Liver (tissue), 9 donors: ENCODE measurements around the gene ZNF835. TPM values are rescaled to one million over a fixed set of nuclear protein-coding genes. Genes with fewer than 3 reads are reported as not detected.

Experiments used
- DNase-seq: peaks from one replicate; pipeline ENCODE4 v3.0.0-alpha.2; 2017; ENCODE audit warnings: low spot score
- H3K27ac ChIP-seq, 2 donors: one replicate each; pipeline ENCODE4 v1.7.0; 2013; ENCODE audit warnings: inconsistent platforms in 2 of 2, low read length in 2 of 2, control low read depth in 1 of 2, low read depth in 1 of 2, mild to moderate bottlenecking in 1 of 2
- H3K27me3 ChIP-seq, 4 donors: one replicate each; pipeline versions ENCODE4 v1.6.1 to v1.7.0; 2013; ENCODE audit warnings: low read length in 3 of 4, inconsistent platforms in 1 of 4, mild to moderate bottlenecking in 1 of 4, moderate library complexity in 1 of 4; ENCODE audit not compliant: control insufficient read depth in 4 of 4, insufficient read depth in 4 of 4
- H3K36me3 ChIP-seq, 4 donors: one replicate each; pipeline versions ENCODE4 v1.6.1 to v1.7.0; 2013; ENCODE audit warnings: low read length in 3 of 4, mild to moderate bottlenecking in 3 of 4, low read depth in 1 of 4, moderate library complexity in 1 of 4; ENCODE audit not compliant: control insufficient read depth in 4 of 4, insufficient read depth in 3 of 4
- H3K4me1 ChIP-seq, 4 donors: one replicate each; pipeline versions ENCODE4 v1.6.1 to v1.7.0; 2013; ENCODE audit warnings: low read length in 3 of 4, mild to moderate bottlenecking in 3 of 4, moderate library complexity in 1 of 4; ENCODE audit not compliant: control insufficient read depth in 4 of 4, insufficient read depth in 4 of 4
- H3K4me3 ChIP-seq, 3 donors: one replicate each; pipeline versions ENCODE4 v1.6.1 to v1.7.0; 2013; ENCODE audit warnings: low read length in 3 of 3, control low read depth in 1 of 3, low read depth in 1 of 3, mild to moderate bottlenecking in 1 of 3
- H3K9ac ChIP-seq, 2 donors: one replicate each; pipeline ENCODE4 v1.7.0; 2013; ENCODE audit warnings: low read length in 2 of 2, mild to moderate bottlenecking in 2 of 2, moderate library complexity in 2 of 2, control low read depth in 1 of 2, low read depth in 1 of 2
- H3K9me3 ChIP-seq, 4 donors: one replicate each; pipeline versions ENCODE4 v1.6.1 to v1.7.0; 2013; ENCODE audit warnings: low read length in 3 of 4; ENCODE audit not compliant: control insufficient read depth in 4 of 4
- ATF3 ChIP-seq: IDR thresholded peaks from 2 replicates; pipeline ENCODE4 v1.6.1; 2016; ENCODE audit warnings: antibody characterized with exemption
- CTCF ChIP-seq: fragments of 150-350 bp; IDR thresholded peaks from 2 replicates; pipeline ENCODE4 v1.5.1; 2017; ENCODE audit warnings: improper control_type of control experiment, low read depth, low read length; ENCODE audit not compliant: missing input control
- EGR1 ChIP-seq, 2 donors: IDR thresholded peaks; 2 replicates each; pipeline ENCODE4 v1.6.1; 2016 to 2018; ENCODE audit warnings: antibody characterized with exemption in 2 of 2, low read depth in 2 of 2
- FOXA1 ChIP-seq: IDR thresholded peaks from 2 replicates; pipeline ENCODE4 v1.6.1; 2016; ENCODE audit warnings: antibody characterized with exemption
- FOXA2 ChIP-seq: IDR thresholded peaks from 2 replicates; pipeline ENCODE4 v1.6.1; 2016; ENCODE audit warnings: antibody characterized with exemption
- GABPA ChIP-seq, 2 donors: IDR thresholded peaks in 1 of 2; conservative IDR thresholded peaks in 1 of 2; 2 replicates each; pipeline ENCODE4 v1.6.1; 2016; ENCODE audit warnings: antibody characterized with exemption in 2 of 2, mild to moderate bottlenecking in 1 of 2, moderate library complexity in 1 of 2
- HNF4A ChIP-seq, 2 donors: conservative IDR thresholded peaks; 2 replicates each; pipeline ENCODE4 v1.6.1; 2016; ENCODE audit warnings: antibody characterized with exemption in 2 of 2, mild to moderate bottlenecking in 2 of 2
- HNF4G ChIP-seq: IDR thresholded peaks from 2 replicates; pipeline ENCODE4 v1.6.1; 2016; ENCODE audit warnings: antibody characterized with exemption
- JUND ChIP-seq, 2 donors: IDR thresholded peaks; 2 replicates each; pipeline ENCODE4 v1.6.1; 2016; ENCODE audit warnings: antibody characterized with exemption in 2 of 2
- NR2F2 ChIP-seq: IDR thresholded peaks from 2 replicates; pipeline ENCODE4 v1.6.1; 2016; ENCODE audit warnings: antibody characterized with exemption
- RAD21 ChIP-seq, 2 donors: IDR thresholded peaks; 2 replicates each; pipeline ENCODE4 v1.6.1; 2016; ENCODE audit warnings: antibody characterized with exemption in 2 of 2, mild to moderate bottlenecking in 2 of 2
- REST ChIP-seq: IDR thresholded peaks from 2 replicates; pipeline ENCODE4 v1.6.1; 2016; ENCODE audit warnings: antibody characterized with exemption, mild to moderate bottlenecking
- RXRA ChIP-seq, 2 donors: IDR thresholded peaks; 2 replicates each; pipeline ENCODE4 v1.6.1; 2017 to 2018; ENCODE audit warnings: antibody characterized with exemption in 2 of 2, mild to moderate bottlenecking in 1 of 2
- SP1 ChIP-seq: IDR thresholded peaks from 2 replicates; pipeline ENCODE4 v1.6.1; 2018; ENCODE audit warnings: antibody characterized with exemption, mild to moderate bottlenecking
- TAF1 ChIP-seq: conservative IDR thresholded peaks from 2 replicates; pipeline ENCODE4 v1.6.1; 2016; ENCODE audit warnings: antibody characterized with exemption, mild to moderate bottlenecking
- YY1 ChIP-seq: IDR thresholded peaks from 2 replicates; pipeline ENCODE4 v1.6.1; 2016; ENCODE audit warnings: antibody characterized with exemption, mild to moderate bottlenecking
- ZBTB33 ChIP-seq: IDR thresholded peaks from 2 replicates; pipeline ENCODE4 v1.6.1; 2016; ENCODE audit warnings: antibody characterized with exemption
- WGBS: extraction: QIAGEN DNeasy Blood & Tissue Kit; methylation state at CpG from one replicate; pipeline ENCODE4 v1.1.7; 2013; 5-methylcytosine and 5-hydroxymethylcytosine counted together
- polyA plus RNA-seq, 2 donors: library from polyadenylated mRNA; stranded (reverse) in 1 of 2; unstranded in 1 of 2; fragments of 200-250 nt in 1 of 2; fragments of >200 nt in 1 of 2; fragmentation: Nextera tagmentation in 1 of 2; extraction: Ambion mirVana in 1 of 2; gene quantifications; one replicate each; pipeline versions ENCODE4 v1.2.1 to v1.2.3, GENCODE V29; 2013 to 2015
- total RNA-seq, 2 donors: library from RNA; depleted of rRNA; stranded (reverse); fragments of >200 nt; gene quantifications; one replicate each; pipeline ENCODE4 v1.2.3, GENCODE V29; 2014
- donor health status: healthy.
- donor health status: healthy.
- donor health status: healthy.
- donor health status: healthy.
- donor health status: healthy.

ZNF835 gene
- total and polyA plus RNA-seq, 4 donors, result 0.19 to 2.3 (median 0.76) TPM

GRCh38 chr19:56667311-56667870, 4.2 kb downstream of the ZNF835 start (continued):
- no peak for TF ChIP-seq CTCF

- H3K36me3 ChIP-seq, result no peaks in the 10 kb centered on the region
- no peaks in the 10 kb centered on the region for H3K27me3 ChIP-seq
- no peak for DNase-seq
- TF ChIP-seq FOXA1 (no peak), GABPA (IDR thresholded peaks at IDR 0.05 in 1 of 2, conservative IDR thresholded peaks at IDR 0.05 in 1 of 2) (no peak), RAD21 (IDR thresholded peaks at IDR 0.05) (no peak), ZBTB33 (no peak), HNF4G (no peak), YY1 (no peak), FOXA2 (no peak), HNF4A (conservative IDR thresholded peaks at IDR 0.05) (no peak), RXRA (IDR thresholded peaks at IDR 0.05) (no peak), NR2F2 (no peak), SP1 (no peak), JUND (IDR thresholded peaks at IDR 0.05) (no peak), TAF1 (no peak), ATF3 (no peak)
- WGBS, result 84% methylated on average over 43 of the region's 43 CpGs
- no peak overlapping the region for H3K9ac ChIP-seq
- H3K4me3 ChIP-seq, result peak overlapping the region in 1 of 3 donors; percentile 11
- peaks cover 11 to 37% (median 24%) of the 10 kb centered on the region in 4 donors for H3K9me3 ChIP-seq
- no peak overlapping the region for H3K27ac ChIP-seq
- H3K4me1 ChIP-seq, result no peaks in the 10 kb centered on the region
Observed at GRCh38 chr19:56664511-56664910, 7.0 kb downstream of the ZNF835 start.

GRCh38 chr19:56663931-56664500, 7.5 kb downstream of the ZNF835 start:
- Histone ChIP-seq H3K4me3 (no peak overlapping the region), H3K9ac (no peak overlapping the region), H3K36me3 (no peaks in the 10 kb centered on the region), H3K4me1 (no peaks in the 10 kb centered on the region), H3K27ac (no peak overlapping the region), H3K9me3 (peaks cover 13 to 42% (median 25%) of the 10 kb centered on the region in 4 donors), H3K27me3 (no peaks in the 10 kb centered on the region)
- WGBS, result 81% methylated on average over 60 of the region's 60 CpGs
- no peak for DNase-seq
- TF ChIP-seq RXRA (IDR thresholded peaks at IDR 0.05), result no peak
- TF ChIP-seq CTCF, result no peak
- no peak for TF ChIP-seq ZBTB33
- TF ChIP-seq HNF4G, result no peak
- TF ChIP-seq SP1, result no peak
- TF ChIP-seq YY1, result no peak
- no peak for TF ChIP-seq ATF3
- no peak for TF ChIP-seq FOXA2
- TF ChIP-seq RAD21 (IDR thresholded peaks at IDR 0.05), result no peak
- no peak for TF ChIP-seq EGR1 (IDR thresholded peaks at IDR 0.05; ENCODE audit: low read depth in 2 of 2)
- TF ChIP-seq REST, result no peak
- TF ChIP-seq TAF1, result no peak
